Measurements from ENCODE around the gene CCDC69. TPM values are rescaled to one million over a fixed set of nuclear protein-coding genes. Genes with fewer than 3 reads are reported as not detected.

CCDC69 gene
- total RNA-seq, 1 donor from 2014 or later, result 4.4 TPM

DNA sequence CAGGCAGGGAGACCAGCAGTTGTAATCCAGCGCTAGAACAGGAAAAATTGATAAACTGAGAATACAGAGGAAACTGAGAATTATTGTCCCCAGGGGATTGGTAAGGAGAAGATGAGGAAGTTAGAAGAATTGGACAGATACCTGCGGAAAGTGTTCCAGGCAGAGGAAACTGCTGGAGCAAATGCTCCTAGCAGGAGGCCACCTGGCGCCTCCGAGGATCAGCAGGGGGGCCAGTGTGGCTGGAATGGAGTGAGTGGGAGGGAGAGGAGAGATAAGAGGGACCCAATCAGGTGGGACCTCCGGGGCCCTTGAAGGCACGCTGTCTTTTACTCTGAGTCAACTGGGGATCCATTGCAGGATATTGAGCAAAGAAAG is 65.6 kb downstream of the CCDC69 start:
- no peaks in the 10 kb centered on the region for H3K27me3 ChIP-seq (ENCODE audit: control insufficient read depth, insufficient read depth, low read length)
- DNase-seq (ENCODE audit: low read depth), result no peak
- no peaks in the 10 kb centered on the region for H3K36me3 ChIP-seq (ENCODE audit: control insufficient read depth, insufficient read depth, low read length)
- TF ChIP-seq, protein P1, sequence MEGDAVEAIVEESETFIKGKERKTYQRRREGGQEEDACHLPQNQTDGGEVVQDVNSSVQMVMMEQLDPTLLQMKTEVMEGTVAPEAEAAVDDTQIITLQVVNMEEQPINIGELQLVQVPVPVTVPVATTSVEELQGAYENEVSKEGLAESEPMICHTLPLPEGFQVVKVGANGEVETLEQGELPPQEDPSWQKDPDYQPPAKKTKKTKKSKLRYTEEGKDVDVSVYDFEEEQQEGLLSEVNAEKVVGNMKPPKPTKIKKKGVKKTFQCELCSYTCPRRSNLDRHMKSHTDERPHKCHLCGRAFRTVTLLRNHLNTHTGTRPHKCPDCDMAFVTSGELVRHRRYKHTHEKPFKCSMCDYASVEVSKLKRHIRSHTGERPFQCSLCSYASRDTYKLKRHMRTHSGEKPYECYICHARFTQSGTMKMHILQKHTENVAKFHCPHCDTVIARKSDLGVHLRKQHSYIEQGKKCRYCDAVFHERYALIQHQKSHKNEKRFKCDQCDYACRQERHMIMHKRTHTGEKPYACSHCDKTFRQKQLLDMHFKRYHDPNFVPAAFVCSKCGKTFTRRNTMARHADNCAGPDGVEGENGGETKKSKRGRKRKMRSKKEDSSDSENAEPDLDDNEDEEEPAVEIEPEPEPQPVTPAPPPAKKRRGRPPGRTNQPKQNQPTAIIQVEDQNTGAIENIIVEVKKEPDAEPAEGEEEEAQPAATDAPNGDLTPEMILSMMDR (IDR thresholded peaks at IDR 0.05; ENCODE audit: insufficient read depth, low read length, poor library complexity, severe bottlenecking), result no peak
- peak overlapping the region; percentile 73 for H3K4me3 ChIP-seq (ENCODE audit: low read depth, low read length)

DNA sequence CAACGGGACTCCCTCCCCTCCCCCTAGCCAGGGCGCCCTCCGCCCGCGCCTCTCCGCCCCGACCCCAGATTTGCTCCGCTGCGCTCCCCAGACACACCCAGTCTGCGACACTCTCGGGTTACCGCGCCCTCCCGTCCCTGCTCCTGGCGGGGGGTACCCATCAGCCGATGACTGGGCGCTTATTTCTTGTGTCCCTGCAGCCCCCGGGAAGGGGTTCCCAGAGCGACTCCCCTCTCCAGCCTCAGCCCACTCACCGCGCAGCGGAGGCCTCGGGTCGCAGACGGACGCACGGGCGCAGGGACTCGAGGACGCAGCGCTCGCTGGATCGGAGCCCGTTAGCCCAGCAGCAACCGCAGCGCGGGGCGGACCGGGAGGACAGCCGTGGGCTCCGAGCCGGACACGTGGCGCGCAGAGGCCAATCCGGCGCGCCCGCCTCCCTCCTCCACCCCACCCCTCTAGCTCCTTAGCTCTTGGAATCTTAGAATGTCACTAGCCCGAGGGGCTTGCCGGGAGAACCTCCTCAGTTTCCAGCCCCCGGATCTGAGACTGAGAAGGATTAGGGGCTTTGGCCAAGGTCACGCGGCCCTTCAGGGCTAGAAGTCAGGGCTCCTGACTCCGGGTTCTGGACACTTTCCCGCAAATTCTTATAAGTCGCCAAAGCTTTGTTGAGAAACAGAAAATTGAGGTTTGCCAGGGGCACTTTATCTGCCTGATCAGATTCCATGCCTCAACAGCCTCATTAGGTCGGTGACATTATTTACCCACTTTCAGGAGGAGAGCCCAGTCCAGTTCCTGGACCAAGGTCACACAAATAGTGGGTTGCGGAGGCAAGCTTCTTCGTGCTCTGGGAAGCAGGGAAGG is 66.2 kb downstream of the CCDC69 start, which contains the start of gene ANXA6:
TSS of gene ANXA6 (minus strand) at position 354 of the 861 bp plus-strand sequence. CDS start 9,878 bp downstream, outside the sequence.
- H3K36me3 ChIP-seq (ENCODE audit: control insufficient read depth, insufficient read depth, low read length), result no peaks in the 10 kb centered on the region
- peak; percentile 26 for DNase-seq (ENCODE audit: low read depth)
- H3K4me3 ChIP-seq (ENCODE audit: low read depth, low read length), result peak within 1 kb of the TSS; percentile 73
- no peaks in the 10 kb centered on the region for H3K27me3 ChIP-seq (ENCODE audit: control insufficient read depth, insufficient read depth, low read length)
- TF ChIP-seq, protein P1 (IDR thresholded peaks at IDR 0.05; ENCODE audit: insufficient read depth, low read length, poor library complexity, severe bottlenecking), result no peak

DNA sequence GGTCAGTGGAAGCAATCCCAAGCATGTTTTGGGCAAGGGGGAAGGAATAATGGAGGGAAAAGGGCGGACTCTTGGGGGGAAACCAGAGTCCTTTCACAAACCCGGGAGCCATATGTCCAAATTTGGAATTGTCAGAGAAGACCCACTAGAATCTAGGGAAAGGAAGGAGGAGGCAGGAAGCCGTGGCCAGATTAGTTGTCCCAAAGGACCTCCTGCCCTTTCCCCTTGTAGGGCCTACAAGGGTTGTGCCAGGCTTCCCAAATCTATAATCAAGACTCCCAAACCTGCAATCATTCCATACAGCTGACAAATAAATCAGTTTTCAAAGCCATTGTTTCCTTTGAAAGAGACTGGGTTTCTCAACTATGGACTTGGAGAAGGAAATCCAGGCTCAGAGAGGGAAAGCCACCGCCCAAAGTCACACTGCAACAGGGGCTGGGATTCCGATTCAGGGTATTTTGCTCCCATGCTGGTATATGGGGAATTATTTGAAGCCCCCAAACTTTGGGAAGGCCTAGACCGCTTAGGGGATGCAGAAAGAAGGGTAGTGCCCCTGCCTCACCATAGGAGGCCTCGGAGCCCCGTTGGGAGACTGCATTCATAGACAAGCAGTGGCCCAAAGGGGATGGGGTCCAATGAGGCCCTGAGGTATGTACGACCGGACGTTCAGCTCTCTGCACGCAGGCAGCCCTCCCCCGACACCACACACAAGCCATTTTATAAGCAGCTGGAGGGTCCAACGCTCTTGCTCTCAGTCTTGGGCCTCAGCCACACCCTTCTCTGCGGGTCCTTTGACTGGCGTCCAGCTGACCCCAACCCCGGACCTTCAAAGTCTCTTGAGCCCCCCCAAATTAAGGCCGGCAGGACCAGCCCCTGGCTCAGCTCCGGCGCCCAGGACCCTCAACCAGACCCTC is 67.1 kb downstream of the CCDC69 start:
- Histone ChIP-seq H3K27me3 (ENCODE audit: control insufficient read depth, insufficient read depth, low read length) (no peaks in the 10 kb centered on the region), H3K36me3 (ENCODE audit: control insufficient read depth, insufficient read depth, low read length) (no peaks in the 10 kb centered on the region), H3K4me3 (ENCODE audit: low read depth, low read length) (peak overlapping the region; percentile 73)
- no peak for DNase-seq (ENCODE audit: low read depth)
- TF ChIP-seq, protein P1 (IDR thresholded peaks at IDR 0.05; ENCODE audit: insufficient read depth, low read length, poor library complexity, severe bottlenecking), result no peak

DNA sequence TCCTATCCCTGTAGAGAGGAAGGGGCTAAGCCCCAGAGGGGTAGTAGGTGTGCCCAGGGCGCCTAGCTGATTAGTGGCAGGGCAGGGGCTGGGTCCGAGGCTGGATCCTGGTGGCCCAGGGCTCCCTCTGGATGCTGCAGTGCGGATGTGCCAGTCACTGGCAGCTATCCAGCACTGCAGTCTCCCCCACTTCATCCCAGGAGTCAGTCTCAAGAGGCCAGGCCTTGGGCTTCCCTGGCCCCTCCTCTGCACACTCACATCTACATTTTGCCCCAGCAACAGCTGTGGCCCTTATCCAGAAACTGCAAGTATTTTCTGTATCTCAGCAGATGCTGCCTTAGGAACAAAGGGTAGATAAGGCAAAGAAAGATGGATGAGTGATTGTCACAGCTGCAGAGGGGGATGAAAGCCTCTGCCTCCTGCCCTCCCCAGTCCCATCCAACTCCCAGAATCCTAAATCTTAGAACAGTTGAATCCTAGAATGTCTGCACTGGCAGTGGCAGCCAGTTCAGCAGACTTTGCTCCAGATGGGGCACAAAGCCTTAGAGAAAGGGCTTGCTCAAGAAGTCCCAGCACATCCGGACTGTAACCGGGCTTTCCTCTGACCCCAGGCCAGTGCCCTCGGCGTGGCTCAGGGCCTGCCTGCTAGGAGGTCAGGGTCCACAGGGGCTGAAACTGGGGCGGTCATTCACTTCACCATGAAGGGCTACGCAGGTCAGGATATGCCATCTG is 68.0 kb downstream of the CCDC69 start:
- Histone ChIP-seq H3K4me3 (ENCODE audit: low read depth, low read length) (no peak overlapping the region), H3K27me3 (ENCODE audit: control insufficient read depth, insufficient read depth, low read length) (no peaks in the 10 kb centered on the region), H3K36me3 (ENCODE audit: control insufficient read depth, insufficient read depth, low read length) (no peaks in the 10 kb centered on the region)
- TF ChIP-seq, protein P1 (IDR thresholded peaks at IDR 0.05; ENCODE audit: insufficient read depth, low read length, poor library complexity, severe bottlenecking), result no peak
- DNase-seq (ENCODE audit: low read depth), result no peak

DNA sequence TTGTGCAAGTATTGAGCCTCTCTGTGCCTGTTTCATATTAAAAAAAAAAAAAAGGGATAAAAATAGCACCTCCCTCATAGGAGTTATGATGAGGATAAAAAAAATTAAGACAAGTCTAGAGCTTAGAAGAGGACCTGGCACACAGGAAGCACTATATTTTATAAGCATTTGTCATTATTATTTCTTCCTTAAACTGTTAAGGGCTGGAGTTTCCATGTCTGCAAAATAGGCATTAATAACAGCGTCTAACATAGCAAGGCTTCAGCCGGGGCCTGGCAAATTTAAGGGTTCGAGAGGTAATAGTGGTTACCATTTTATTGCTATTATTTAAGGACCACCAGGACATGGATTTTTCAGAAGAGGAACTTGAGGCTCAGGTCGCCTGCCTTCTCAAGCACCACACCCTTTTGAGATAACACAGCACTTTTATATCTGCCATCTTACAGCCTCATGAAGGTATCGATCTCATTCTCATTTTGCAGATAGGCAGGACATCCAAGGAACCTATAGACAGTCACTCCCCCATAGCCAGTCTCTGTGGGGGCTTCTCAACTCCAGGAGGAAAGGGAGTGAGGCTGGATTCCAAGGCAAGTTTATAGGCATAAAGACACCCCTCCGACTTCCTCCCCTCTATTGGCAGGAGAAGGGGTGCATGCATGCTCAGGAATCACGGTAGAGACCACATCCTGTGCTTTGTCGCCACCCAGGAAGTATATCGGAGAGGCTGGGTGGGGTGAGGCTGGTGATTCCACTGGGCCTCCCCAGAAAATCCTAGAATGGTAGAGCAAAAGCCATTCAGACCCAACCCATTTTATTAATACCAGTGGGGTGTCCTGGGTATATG is 68.7 kb downstream of the CCDC69 start:
- no peaks in the 10 kb centered on the region for H3K27me3 ChIP-seq (ENCODE audit: control insufficient read depth, insufficient read depth, low read length)
- no peak for DNase-seq (ENCODE audit: low read depth)
- no peaks in the 10 kb centered on the region for H3K36me3 ChIP-seq (ENCODE audit: control insufficient read depth, insufficient read depth, low read length)
- TF ChIP-seq, protein P1 (IDR thresholded peaks at IDR 0.05; ENCODE audit: insufficient read depth, low read length, poor library complexity, severe bottlenecking), result no peak
- H3K4me3 ChIP-seq (ENCODE audit: low read depth, low read length), result no peak overlapping the region
